GM10266 (cell line): ENCODE data around the gene SLC2A13.
"Not testable (repeated sequence)": the region's sequence is repeated elsewhere in the genome, so short reads cannot be mapped to it uniquely, and the experiment has no call there.

ENCODE experiments used
- DNase-seq: peaks from one replicate; pipeline ENCODE4 v3.0.0; 2012; ENCODE audit errors: extremely low spot score
- CTCF ChIP-seq: IDR thresholded peaks from 2 replicates; pipeline ENCODE4 v1.5.1; 2012; ENCODE audit warnings: mild to moderate bottlenecking, low read depth; ENCODE audit not compliant: control insufficient read depth, insufficient read depth; ENCODE audit errors: missing control alignments

SLC2A13 gene

GRCh38 chr12:40055776-40056175, 50.1 kb downstream of the SLC2A13 start:
- TF ChIP-seq CTCF = no peak
- no peak for DNase-seq

- no peak for DNase-seq
- no peak for TF ChIP-seq CTCF
These were observed 50.7 kb downstream of the SLC2A13 start for GRCh38 chr12:40055228-40055579.

- TF ChIP-seq CTCF = no peak
- DNase-seq = no peak
These were observed 51.2 kb downstream of the SLC2A13 start for GRCh38 chr12:40054555-40055227.

- no peak for TF ChIP-seq CTCF
- no peak for DNase-seq
These were observed 56.6 kb downstream of the SLC2A13 start for GRCh38 chr12:40049268-40049667.

GRCh38 chr12:40047002-40047401, 58.9 kb downstream of the SLC2A13 start:
- not testable (repeated sequence) for DNase-seq

GRCh38 chr12:40045656-40046055, 60.2 kb downstream of the SLC2A13 start:
- DNase-seq = no peak
- no peak for TF ChIP-seq CTCF

- DNase-seq = no peak
- TF ChIP-seq CTCF = no peak
These were observed 61.5 kb downstream of the SLC2A13 start for GRCh38 chr12:40044396-40044795.

- no peak for DNase-seq
- TF ChIP-seq CTCF = no peak
These were observed 66.3 kb downstream of the SLC2A13 start for GRCh38 chr12:40039598-40039997.
